HG02943 (cell line): ENCODE data around the gene SKIL.

Experiments
- ATAC-seq: cut with Tn5 transposase; IDR thresholded peaks from one replicate; pipeline ENCODE4 v1.9.1; 2021; ENCODE audit warnings: mild to moderate bottlenecking, low read depth, moderate library complexity; ENCODE audit not compliant: unreplicated experiment

The SKIL gene

GRCh38 chr3:170432416-170432815 lies 74.9 kb downstream of the SKIL start:
- no peak for ATAC-seq

DNA sequence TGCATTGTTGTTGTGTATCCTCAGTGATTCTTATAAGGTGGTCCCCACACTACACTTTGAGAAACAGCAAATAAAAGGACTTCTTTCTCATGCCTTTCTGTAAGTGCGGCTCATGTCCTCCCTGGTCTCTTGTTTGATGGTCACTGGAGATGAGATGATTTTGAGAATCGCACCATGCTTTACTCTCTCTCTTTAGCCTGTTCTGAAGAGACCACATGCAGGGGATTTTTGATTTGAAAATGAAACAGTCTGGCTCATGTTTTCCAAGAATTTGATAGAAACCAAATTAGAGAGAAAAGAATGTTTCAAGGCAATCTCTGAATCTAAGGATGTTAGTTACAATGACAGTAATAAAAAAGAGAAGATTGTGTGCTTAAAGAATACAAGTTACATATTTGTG lies 79.2 kb downstream of the SKIL start:
- ATAC-seq: no peak

DNA sequence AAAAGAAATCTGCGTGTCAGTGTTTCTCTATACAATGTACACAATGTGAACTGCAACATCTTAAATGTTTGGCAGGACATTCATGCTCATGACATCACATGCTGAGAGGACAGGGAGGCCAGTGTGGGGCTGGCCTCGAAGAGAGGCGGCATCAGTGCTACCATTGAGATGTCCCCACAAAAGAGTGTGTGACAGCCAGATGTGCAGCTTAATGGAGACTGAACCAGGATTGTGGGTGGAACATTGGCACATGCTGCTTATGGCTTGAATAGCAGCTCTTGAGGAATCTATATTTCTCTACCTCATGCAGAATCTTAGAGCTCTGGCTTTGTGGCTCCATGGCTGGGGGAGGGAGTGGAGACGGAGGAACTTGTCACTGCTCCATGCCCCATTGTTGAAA lies 79.7 kb downstream of the SKIL start:
- no peak for ATAC-seq

DNA sequence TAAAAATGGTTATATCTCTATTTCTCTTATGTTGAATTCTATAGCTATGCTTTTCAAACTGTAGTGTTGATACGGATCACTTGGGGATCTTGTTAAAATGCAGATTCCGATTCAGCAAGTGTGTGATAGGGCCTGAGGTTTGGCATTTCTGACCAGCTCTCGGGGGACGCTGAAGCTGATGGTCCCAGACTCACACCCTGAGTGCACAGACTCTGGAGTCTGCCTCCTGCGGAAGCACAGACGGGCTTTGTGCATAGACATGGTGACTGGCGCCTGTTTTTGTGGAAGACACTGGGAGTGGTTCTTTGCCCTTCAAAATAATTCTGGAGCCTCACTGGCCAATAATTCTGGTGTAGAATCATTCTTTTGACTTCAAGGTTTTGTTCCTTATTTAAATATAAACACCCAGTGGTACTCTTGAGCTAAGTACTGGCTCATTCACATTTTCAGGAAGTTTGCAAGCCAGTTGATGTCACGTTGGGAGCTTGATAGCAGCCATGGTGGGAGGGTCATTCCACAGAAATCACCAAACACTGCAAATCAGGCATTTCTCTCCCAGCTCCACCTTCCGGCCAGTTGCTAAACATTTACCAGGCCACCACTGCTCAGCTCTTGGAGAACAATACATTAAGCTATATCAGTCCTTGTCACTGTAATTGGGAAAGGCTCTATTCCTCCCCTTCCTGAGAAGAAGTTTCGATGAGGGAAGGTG lies 80.3 kb downstream of the SKIL start:
- ATAC-seq: no peak

GRCh38 chr3:170438836-170439235 lies 81.3 kb downstream of the SKIL start:
- no peak for ATAC-seq

DNA sequence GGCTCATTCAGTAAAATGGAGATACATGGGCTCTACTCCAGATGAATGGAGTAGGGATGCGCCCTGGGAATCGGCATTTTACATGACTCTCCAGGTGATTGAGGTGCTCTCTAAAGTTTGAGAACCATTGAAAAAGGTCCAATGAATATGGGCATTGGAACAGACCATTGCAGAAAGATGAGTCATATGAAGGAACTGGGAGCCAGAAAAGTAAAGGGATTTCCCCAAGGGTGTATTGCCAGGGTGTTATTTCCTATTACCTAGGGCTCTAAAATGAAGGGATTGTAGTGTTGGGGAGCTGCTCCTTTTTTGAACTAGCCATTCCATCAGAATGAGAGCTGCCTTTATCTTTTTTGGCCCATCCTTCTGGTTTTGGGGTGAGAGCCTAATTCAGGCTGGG lies 82.8 kb downstream of the SKIL start:
- ATAC-seq: no peak

DNA sequence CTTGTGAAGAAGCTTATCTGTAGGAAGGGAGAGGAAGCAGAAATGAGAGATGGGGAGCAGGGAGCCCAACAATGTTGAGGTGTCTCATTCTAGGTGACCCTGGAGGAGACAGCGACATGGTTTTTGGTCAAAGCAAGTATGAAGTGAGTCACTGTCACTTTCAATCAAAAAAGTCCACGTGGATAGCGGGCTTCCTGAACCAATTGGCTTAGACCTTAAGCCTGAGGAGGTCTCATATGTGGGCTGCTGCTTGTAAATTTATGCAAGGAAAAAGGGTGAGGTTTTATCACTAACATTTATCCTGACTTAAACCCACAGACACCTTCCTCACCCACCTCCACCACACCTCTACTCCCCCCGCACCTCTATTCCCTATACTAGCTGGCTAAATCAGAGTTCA lies 83.9 kb downstream of the SKIL start:
- ATAC-seq: no peak

GRCh38 chr3:170442947-170443346 lies 85.4 kb downstream of the SKIL start:
- ATAC-seq: no peak

DNA sequence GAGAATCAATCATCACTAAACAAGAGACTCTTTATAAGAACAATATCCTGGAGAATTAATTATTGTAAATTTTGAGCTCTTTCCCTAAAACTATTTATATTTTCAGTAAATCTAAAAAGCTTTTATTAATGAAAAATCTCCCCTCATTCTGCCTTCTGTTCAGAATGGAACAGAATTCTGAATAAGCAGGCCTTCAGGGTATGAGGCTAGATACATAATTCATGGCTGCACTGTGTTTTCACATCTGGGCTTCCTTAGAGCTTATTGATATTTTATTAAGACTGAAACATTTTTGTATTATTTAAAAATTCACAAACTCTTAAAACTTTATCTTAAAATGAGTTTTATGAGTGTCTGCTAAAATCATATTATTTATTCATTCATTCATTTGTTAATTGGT lies 85.9 kb downstream of the SKIL start:
- ATAC-seq: no peak
